CD4-positive, alpha-beta T cell treated with Interleukin-6 at 100 ng/mL for 8 hours (primary cell): ENCODE results near the gene RPS14.
A peak's percentile ranks its signal among the peaks of the same experiment; 100 is the strongest.
"Not testable (repeated sequence)": the region's sequence is repeated elsewhere in the genome, so short reads cannot be mapped to it uniquely, and the experiment has no call there.

Experiments used
- DNase-seq: peaks from one replicate; pipeline ENCODE4 v3.0.0-alpha.2; 2020; ENCODE audit warnings: mixed read lengths, low spot score

Gene RPS14

DNA sequence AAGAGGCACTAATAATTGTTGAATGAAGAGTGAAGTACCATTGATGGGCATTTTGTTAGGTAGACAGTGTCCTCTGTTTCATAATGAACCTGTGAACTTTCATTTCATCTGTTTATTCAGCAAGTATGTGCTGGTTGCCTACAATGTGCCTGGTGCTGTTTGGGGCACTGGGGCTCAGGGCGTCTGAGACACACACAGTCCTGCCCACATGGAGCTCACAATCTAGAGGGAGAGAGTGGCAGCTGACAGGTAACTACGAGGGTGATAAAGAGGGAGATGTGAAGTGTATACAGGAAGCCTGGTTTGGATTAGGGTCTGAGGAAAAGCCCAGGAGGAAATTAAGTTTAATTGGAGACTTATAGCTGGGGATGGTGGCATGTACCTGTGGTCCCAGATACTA is 29.9 kb upstream of the RPS14 start:
- no peak for DNase-seq

DNA sequence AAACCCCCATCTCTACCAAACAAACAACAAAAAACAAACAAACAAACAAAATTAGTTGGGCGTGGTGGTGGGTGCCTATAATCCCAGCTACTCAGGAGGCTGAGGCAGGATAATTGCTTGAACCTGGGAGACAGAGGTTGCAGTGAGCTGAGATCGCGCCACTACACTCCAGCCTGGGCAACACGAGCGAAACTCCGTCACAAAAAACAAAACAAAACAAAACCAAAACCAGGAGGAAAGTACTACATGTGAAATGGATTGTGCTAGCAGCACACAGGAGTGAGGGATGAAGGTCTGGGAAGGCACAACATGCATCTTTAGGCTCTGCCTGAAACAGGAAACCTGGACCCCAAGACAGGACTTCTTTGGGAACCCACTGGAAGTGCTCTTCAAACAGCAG is 27.0 kb upstream of the RPS14 start:
- not testable (repeated sequence) for DNase-seq

DNA sequence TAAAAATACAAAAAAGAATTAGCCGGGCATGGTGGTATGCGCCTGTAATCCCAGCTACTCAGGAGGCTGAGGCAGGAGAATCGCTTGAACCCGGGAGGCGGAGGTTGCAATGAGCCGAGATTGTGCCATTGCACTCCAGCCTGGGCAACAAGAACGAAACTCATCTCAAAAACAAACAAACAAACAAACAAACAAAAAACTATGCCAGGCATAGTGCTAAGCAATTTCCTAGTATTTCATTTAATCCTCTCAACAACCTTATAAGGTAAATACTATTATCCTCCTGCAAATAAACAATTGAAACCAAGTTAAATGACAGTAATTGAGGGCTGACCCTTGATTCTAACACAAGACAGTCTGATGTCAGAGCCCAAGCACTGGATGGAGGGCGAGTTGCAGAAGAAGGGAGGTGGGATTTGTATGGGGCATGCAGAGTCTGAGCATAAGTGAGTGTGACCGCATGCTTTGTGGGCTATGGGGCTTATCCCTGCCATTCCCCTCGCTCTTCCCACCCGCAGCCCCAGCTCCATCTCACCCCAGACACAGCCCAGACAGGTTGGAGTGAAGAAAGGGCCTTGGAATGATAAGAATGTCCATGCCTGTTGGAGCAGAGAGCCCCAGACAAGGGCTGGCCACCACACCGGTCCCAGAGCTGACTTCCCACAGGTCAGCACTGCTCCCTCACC is 24.3 kb upstream of the RPS14 start:
- no peak for DNase-seq

DNA sequence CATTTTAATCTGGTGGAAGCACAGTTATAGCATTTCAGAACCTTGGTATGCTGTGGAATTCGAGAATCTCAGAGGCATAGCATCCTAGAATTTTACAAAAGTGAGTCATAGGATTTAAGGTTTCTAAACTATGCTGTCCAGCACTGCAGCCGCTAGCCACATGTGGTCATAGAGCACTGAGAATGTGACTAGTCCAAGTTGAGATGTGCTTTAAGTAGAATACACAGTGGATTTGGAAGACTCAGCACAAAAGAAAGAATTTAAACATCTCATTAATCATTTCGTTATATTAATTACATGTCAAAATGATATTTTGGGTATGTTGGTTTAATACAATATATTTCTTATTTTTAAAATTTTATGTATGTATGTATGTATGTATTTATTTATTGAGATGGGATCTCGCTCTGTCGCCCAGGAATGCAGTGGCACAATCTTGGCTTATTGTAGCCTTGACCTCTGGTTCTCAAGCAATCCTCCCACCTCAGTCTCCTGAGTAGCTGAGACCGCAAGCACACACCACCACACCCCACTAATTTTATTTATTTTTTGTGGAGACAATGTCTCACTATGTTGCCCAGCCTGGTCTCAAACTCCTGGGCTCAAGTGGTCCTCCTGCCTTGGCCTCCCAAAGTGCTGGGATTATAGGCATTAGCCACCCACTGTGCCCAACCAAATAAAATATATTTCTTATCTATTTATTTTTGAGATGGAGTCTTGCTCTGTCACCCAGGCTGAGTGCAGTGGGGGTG is 20.4 kb upstream of the RPS14 start:
- no peak for DNase-seq

DNA sequence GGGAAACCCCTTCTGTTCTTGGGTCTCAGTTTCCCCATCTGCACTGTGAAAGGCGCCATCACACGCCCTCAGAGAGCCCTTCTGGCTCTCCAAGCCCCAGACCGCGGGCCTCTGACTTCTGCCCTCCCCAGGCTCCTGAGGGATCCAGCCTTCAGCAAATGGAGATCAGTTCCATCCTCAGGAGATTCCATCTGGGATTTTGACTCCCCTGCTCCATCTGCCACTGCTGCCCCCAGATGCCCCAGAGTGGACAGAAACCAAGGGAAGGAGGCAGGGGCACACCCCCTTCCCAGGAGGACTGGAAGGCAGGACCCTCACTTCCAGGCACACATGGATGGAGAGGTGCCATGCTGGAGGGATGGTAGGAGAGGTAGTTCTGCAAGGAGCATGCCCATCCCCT is 18.7 kb upstream of the RPS14 start:
- no peak for DNase-seq

DNA sequence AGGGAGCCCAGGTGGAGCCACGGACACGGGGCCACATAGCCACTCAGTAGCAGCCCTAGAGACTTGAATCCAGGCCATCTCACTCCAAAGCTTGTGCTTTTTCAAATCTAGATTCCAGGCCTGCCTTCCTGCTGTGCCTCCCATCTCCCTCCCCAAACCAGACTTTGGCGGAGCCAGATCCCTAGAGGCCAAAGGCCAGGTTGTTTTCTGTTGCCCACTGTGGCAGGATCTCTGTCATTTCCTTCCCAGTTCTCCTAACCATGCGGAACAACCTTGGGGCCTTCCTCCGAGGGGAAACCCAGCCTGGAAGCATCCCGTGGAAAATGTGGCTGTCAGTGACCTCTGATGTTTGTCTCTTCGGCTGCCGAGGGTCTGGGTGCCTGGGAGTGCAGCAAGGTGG is 16.4 kb upstream of the RPS14 start:
- no peak for DNase-seq

DNA sequence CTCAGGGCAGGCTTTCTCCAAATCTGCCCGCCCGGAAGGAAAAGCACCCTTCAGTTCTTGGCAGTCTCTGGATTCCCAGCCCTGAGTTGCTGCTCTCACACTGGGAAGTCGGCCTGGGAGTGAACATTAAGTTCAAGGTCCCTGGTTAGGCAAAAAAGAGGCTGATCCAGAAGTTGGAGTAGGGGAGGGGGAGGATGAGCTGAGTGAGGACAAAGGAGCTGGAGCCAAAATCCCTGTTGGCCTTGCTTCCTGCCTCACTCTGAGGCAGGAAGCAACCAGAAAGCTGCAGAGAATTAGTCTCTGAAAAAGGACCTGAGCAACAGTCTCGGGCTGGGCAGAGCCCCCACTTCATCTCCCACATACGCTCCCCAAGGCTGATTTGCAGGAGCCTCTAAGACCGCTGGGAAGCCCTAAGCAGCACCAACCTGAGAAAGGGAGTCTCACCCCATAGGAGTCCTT is 15.0 kb upstream of the RPS14 start:
- DNase-seq: no peak

DNA sequence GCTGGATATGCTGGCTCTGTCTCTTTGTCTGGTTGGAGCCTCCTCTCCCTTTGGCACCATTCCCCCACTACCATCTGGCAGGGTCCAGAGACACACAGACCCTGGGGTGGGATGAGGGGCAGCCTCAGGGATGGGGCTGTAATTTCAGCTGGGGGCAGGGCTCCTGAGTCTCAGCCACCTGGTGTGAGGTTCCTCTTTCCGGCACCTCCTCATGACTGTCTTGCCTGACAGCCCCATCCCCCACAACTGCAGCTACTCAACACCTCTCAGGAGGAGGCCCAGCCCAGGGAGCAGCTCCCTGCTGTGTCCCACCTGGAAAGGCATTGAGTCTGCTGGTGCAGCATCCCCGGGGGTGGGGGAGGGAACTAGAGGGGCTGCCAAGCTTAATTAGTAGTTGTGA is 11.7 kb upstream of the RPS14 start:
- DNase-seq: peak; percentile 29

DNA sequence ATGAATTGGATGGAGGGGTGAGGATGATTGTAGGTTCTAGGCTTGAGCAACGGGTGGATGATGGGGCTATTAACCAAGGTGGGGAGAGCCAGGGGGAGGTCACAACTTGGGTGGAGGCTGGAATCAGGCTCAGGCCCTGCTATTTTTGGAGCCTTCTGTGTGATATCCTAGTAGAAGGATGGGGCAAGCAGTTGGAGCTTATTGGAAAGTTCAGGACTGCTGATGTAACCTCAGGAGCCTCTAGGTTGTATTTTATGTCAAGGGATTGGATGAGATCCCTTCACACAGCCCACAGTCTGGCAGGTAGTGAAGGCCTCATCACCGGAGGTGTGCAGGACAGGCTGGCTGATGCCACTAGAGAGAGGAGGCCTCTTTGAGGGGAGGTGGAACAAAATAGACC is 11.2 kb upstream of the RPS14 start:
- no peak for DNase-seq

DNA sequence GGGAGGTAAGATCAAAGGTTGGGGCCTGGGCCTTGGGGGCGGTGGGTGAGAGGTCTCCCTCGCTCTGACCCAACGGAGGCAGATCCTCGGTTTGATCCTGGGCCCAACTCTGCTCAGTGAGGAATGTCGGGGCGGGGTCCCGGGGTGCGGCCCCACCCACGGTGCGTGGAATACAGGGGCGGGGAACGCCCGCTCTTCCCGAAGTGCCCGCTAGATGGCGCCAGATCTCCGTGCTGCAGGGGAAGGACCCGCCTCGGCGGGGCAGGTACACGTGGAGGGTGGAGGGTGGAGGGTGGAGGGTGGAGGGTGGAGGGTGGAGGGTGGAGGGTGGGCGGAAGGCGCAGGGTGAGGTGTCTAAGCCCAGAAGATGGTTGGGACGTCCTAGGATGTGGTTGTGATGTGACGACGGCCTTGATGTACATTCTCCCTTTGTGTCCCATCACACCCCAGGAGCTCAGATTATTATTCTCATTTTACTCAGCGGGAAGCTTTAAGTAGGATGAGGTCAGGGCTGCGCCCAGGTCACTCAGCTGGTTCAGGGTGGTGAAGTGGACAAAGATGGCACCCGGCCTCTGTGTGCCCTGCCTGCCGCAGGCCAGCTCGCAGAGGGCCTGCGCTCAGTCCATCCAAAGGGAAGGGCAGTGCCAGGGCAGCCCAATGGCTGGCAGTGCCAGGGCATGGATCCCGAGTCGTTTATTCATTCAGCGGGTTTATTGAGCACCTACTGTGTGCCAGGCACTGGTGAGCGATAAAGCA is 9.4 kb upstream of the RPS14 start:
- DNase-seq: peak; percentile 85

DNA sequence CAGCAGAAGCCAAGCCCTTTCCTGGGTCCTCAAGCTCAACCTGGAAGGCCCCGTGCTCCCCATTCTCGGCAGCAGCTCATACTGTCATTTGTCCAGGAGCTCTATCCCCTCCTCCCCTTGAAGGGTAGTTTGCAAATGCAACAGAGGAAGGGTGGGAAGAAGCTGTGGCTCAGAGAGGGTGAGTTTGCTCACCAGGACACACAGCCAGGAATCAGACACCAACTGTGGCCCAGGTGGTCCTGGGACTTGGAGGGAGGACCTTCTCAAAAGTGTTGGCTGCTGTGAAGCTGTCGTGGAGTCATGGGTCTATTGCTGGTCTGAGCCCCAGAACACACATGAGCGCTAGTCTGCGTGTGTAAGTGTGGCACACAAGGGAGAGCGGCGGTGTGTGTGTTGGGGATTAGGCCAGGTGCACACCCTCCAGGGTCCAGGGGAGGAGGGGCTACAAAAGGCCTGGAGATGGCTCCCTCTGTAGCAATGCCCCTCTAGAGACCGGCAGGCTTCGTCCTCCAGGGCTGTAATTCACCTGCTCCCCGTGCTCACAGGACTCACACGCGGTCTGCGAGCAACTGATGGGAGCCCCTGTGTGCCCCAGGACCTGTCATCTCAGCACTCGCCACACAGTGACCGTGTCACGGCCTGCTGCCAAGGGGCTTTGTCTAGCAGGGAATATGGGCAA is 8.2 kb upstream of the RPS14 start:
- no peak for DNase-seq

DNA sequence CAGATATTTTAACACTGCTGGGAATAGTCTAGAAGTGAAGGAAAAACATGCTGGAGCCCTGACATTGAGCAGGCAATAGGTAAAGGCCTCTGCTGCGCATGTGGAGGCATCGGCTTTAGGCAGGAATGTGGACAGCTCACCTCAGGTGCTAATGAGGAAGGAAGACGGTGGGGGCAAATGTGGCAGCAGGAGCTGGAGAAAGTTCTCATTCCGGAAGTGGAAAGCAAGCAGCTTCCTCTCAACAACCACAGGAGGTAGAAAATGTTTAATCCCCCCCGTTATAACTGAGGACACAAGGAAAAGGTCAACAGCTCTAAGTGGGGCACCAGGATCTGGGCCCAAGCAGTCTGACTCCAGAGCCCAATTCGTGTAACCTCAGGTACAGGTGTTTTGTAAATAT is 7.6 kb upstream of the RPS14 start:
- peak; percentile 23 for DNase-seq

DNA sequence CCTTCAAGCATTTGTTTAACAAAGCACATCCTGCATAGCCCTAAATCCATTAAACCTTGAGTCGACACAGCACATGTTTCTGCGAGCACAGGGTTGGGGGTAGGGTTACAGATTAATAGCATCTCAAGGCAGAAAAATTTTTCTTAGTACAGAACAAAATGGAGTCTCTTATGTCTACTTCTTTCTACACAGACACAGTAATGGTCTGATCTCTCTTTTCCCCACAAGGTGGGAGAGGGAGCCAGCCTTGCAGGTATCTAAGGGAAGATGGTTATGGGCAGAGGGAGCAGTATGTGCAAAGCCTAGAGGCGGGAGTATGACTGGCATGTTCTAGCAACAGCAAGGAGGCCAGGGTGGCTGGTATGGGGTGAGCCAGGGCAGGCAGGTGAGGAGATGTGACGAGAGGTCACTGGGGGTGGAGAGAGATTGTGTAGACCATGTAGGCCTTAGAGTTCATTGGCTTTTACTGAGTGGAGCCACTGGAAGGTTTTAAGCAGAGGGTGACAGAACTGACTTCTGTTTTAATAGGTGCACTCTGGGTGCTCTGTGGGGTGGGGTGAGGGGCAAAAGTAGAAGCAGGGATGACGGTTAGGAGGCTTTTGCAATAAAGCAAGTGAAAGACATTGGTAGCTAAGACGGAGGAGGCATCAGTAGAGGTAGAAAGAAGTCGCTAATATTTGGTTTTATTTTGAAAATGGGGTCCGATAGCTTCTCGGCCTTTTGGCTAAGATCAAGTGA is 5.1 kb upstream of the RPS14 start:
- no peak for DNase-seq

DNA sequence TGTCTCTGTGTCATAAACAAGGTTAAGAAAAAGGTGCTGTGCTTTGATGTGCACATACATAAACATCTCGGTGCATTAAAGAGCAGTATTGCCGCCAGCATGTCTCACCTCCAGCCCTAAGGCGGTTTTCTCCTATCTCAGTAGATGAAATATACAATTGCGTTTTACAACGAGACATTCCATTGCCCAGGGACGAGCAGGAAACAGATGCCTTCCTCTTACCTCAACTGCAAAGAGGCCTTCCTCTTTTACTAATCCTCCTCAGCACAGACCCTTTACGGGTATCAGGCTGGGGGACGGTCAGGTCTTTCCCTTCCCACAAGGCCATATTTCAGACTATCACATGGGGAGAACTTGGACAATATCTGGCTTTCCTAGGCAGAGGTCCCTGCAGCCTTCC is 4.5 kb upstream of the RPS14 start:
- DNase-seq: not testable (repeated sequence)

DNA sequence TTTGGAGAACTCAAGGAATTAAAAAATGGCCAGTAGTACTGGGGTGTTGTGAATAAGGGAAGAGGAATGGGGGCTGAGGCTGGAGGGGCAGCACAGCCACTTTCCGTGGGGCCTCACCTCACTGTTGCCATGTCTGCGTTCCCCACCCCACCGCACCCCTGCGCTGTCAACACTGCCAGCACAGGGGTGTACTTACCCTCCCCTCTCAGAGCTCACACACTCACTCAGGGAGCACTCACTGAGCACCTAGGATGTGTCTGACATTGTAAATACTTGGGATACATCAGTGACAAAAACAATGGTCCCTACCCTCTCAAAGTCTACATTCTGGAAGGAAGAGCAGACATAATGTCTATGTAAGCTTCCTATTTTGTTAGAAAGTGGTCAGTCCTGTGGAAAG is 3.4 kb upstream of the RPS14 start:
- DNase-seq: no peak

DNA sequence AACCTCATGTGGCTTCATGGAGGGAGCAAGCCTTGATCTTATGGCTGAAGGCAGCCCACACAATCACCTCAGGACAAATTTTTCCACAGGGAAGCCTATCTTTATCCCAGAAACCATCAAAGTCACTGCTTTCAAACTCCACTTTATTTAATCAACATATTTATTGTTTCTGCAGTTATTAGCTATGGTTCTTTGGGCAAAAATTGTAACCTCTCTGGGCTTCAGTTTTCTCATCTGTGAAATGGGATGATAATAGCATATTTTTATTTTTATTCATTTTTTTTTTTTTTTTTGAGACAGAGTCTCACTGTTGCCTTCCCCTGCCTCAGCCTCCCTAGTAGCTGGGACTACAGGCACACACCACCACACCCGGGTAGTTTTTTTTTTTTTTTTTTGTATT is 2.1 kb upstream of the RPS14 start:
- no peak for DNase-seq

DNA sequence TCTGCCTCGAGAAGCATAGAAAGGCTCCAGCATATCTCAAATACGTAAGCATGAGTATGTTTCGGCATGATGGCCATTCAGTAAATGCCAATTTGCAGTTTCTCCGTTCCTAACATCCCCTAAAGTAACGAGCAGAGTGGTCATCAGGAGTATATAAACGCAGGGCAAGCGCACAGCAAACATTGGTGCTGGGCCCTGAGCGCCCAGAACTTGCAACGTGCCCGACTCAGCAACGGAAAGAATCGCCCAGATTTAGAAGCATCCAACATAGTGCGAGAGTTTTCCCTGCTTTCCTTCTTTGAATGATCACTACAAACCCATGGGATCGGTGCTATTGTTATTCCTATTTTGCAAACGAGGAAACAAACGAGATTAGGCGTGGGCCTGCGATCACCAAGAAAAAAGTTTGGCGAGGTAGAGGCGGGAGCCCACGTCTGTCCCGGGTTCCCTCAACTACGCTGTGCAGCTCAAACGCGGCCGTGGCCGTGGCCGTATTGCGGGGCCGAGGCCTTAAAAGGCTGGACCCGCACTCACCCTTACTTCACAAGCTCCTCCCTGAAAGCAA is 505 bp downstream of the RPS14 start:
- no peak for DNase-seq

DNA sequence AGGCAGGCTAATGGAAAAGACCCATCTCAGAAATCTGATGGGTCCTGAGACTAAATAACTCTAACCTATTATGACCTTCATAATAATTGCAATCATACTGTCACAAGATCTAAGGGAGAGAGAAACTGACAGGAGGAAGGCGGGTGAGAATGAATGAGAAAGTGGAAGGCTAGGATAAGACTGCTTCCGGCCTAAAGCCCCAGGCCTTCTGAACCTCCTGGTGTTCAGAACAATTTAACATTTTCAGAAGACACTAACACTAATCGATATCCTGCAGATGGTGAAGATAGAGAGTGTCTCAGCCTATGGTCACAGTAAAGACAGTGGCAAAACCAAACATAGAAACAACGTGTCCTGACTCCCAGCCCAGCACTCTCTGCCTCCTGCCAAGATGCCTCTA is 1.2 kb downstream of the RPS14 start:
- DNase-seq: no peak

DNA sequence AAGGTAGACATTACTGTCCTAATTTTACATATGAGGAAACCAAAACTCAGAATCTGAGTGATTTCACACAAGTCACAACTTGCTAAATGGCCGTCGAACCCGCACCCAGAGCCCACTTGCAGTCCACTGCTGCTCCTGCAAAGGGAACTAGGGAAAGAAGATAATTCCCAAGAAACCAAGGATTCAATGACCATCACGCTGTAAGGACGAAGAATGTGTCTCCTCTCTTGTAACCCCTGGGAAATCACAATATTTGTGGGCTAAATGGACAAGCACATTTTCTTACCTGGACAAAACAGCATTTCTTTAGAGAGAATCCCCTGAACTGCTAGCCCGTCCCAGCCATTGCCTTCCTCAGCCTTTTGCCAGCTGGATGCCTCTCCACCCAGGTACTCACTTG is 2.4 kb downstream of the RPS14 start:
- no peak for DNase-seq

DNA sequence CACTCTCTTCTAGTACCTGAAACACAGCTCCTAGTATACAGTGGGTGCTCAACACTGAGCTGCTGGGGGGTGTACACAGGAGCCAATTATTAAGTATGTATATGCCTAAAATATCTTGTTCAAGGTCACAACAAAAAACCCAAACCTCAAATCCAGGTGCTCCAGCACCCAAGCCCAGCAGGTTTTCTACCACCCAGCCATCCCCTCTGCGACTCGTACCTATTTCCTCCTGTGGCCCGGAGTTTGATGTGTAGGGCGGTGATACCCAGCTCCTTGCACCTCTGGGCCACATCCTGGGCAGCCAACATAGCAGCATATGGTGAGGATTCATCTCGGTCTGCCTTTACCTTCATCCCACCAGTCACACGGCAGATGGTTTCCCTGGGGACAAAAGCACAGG is 3.0 kb downstream of the RPS14 start:
- no peak for DNase-seq

DNA sequence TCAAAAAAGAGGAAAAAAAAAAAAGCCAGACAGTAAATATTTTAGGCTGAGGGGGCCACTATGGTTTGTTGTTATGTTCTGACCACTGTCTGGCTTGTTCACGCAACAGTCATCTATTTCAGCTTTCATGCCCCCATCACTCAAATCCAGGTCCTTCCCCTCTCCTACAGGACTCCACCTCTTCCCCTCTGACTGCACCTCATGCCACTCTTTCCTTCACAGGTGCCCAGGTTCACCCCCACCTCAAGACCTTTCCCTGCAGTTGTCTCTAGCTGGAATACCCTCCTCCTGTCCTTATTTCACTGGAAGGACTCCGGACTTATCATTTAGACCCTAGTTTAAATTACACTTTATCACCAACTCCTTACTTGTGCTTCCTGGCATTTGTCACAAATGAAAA is 3.5 kb downstream of the RPS14 start:
- no peak for DNase-seq

DNA sequence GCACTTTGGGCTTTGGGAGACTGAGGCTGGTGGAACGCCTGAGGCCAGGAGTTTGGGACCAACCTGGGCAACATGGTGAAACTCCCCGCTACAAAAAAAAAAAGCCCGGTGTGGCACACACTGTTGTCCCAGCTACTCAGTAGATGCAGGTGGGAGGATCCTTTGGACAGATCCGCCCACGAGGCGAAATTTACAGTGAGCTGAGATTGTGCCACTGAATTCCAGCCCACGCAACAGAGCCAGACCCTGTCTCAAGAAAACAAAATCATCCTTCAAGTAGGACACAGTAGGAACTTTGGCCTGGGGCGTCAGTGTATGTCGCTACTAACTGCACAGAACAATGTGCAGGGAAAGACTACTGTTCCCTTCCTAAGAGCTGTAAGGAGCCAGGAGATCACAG is 4.8 kb downstream of the RPS14 start:
- no peak for DNase-seq
